ENCODE measurements around the gene PRSS53.

DNA sequence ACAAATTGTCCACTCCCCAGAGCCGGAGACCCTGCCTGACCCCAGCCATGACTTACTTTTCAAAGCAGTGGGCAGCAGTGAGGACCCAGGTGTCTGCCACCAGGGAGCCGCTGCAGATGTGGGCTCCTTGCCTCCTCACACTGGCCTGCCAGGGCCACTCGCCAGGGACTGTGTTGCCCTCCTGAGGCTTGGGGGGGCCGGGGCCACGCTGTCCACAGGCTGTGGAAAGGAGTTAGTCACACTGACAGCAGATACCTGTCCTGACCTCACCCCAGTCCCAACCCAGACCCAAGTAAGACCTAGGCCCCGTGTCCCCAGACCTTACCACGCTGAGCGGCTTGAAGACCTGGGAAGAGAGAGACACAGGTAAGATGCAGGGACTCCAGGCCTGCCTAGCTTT is 1.3 kb downstream of the PRSS53 start:
- TF ChIP-seq, protein P1, sequence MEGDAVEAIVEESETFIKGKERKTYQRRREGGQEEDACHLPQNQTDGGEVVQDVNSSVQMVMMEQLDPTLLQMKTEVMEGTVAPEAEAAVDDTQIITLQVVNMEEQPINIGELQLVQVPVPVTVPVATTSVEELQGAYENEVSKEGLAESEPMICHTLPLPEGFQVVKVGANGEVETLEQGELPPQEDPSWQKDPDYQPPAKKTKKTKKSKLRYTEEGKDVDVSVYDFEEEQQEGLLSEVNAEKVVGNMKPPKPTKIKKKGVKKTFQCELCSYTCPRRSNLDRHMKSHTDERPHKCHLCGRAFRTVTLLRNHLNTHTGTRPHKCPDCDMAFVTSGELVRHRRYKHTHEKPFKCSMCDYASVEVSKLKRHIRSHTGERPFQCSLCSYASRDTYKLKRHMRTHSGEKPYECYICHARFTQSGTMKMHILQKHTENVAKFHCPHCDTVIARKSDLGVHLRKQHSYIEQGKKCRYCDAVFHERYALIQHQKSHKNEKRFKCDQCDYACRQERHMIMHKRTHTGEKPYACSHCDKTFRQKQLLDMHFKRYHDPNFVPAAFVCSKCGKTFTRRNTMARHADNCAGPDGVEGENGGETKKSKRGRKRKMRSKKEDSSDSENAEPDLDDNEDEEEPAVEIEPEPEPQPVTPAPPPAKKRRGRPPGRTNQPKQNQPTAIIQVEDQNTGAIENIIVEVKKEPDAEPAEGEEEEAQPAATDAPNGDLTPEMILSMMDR (IDR thresholded peaks at IDR 0.05; ENCODE audit: low read depth, low read length): no peak
- no peak for TF ChIP-seq EZH2phosphoT487 (IDR thresholded peaks at IDR 0.05; ENCODE audit: low read depth)
